ENCODE measurements around the gene CDH23. TPM values are rescaled to one million over a fixed set of nuclear protein-coding genes. Genes with fewer than 3 reads are reported as not detected.
A peak's percentile ranks its signal among the peaks of the same experiment; 100 is the strongest.

Gene CDH23
- total and polyA plus RNA-seq, 9 of the 15 experiments (the other 6 are each of a cell fraction or from before 2014, with no cell fraction given) = 0.18 to 1.2 (median 0.47) TPM

DNA sequence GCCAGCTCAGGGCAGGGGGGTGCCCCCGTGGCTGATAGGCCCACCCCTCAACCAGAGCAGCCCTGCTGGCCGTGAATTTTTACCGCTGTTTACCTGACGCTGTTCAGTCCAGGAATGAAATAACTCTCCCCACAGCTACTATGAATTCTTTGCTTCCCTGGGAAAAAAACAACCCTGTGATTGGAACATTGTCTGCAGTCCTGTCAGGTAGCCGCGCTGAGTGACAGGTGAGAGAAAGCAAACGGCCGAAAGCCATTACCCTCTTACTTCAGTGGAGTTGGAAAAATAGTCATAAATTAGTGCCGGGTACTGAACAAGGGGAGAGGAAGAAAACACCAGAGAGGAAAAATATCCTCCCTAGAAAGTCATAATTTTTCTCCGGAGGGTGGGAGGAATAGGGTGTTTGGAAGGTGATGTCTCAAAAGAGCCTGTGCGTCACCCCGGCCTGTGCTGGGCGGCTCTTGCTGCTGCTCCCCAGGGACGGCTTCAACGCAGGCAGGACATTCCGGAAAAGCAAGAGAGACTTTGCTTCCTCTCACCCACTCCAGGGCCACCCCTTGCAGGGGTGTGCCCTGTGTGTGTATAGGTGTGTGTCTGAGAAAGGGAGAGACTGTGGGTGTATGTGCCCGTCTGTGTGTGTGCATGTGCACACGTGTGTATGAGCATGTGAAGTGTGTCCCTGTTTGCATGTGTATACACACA lies 69.0 kb downstream of the CDH23 start:
- ChIA-PET CTCF (ENCODE audit: low intra/inter-chr PET ratio) (no interaction called here), POLR2A (no interaction called here)
- intact Hi-C loops (cut with micrococcal nuclease) = no loop called here
- Histone ChIP-seq H3K4me2 (ENCODE audit: insufficient read depth, low read length) (no peak overlapping the region), H3K79me2 (ENCODE audit: control insufficient read depth, insufficient read depth, low read length) (no peaks in the 10 kb centered on the region), H3K27me3 (ENCODE audit: control insufficient read depth in 2 of 2, insufficient read depth in 2 of 2, low read length in 2 of 2) (peaks cover 51 to 75% of the 10 kb centered on the region in 2 experiments), H3K9me1 (ENCODE audit: control insufficient read depth, insufficient read depth, low read length) (no peaks in the 10 kb centered on the region), H3K4me3 (no peak overlapping the region), H4K20me1 (replicated peaks; ENCODE audit: control insufficient read depth, insufficient read depth, low read length) (peaks cover 7% of the 10 kb centered on the region), H3K9ac (ENCODE audit: insufficient read depth in 1 of 2, low read depth in 2 of 2, low read length in 2 of 2) (0 out of 4 replicates have a peak overlapping the region, but pooled peaks of 1 of the 2 experiments have one; percentile 46), H3K27ac (ENCODE audit: extremely low read depth, low read depth, low read length) (no peak overlapping the region; the same call in 2 of the 3 replicates), H3K9me3 (replicated peaks; ENCODE audit: control insufficient read depth, insufficient read depth, low read depth, low read length) (no peaks in the 10 kb centered on the region), H3K36me3 (ENCODE audit: control insufficient read depth, insufficient read depth, low read length) (no peaks in the 10 kb centered on the region), H2AFZ (ENCODE audit: low read depth, low read length) (no peak overlapping the region), H3K4me1 (replicated peaks in 1 of 2; ENCODE audit: control insufficient read depth in 2 of 2, insufficient read depth in 2 of 2, low read length in 2 of 2) (peaks cover 0 to 7% of the 10 kb centered on the region in 2 experiments; a peak in 2 of 5 replicates)
- ATAC-seq (no peak; the same call in 1 of the 3 replicates), FAIRE-seq (no peak), DNase-seq (ENCODE audit: extremely low read depth in 1 of 4, low spot score in 3 of 4) (no peak)
- 6% methylated on average over 18 of the region's 18 CpGs for WGBS (ENCODE audit: insufficient coverage, low coverage, missing lambda C conversion rate)
- no TSS peak for BruUV-seq (replicated peaks)
- no peak for TF ChIP-seq CBFB (CRISPR knock-in tag; IDR thresholded peaks at IDR 0.05)
- TF ChIP-seq, protein P1, sequence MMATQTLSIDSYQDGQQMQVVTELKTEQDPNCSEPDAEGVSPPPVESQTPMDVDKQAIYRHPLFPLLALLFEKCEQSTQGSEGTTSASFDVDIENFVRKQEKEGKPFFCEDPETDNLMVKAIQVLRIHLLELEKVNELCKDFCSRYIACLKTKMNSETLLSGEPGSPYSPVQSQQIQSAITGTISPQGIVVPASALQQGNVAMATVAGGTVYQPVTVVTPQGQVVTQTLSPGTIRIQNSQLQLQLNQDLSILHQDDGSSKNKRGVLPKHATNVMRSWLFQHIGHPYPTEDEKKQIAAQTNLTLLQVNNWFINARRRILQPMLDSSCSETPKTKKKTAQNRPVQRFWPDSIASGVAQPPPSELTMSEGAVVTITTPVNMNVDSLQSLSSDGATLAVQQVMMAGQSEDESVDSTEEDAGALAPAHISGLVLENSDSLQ (IDR thresholded peaks at IDR 0.05) = peak; percentile 41
- in situ Hi-C loops (cut with MboI) = no loop called here

DNA sequence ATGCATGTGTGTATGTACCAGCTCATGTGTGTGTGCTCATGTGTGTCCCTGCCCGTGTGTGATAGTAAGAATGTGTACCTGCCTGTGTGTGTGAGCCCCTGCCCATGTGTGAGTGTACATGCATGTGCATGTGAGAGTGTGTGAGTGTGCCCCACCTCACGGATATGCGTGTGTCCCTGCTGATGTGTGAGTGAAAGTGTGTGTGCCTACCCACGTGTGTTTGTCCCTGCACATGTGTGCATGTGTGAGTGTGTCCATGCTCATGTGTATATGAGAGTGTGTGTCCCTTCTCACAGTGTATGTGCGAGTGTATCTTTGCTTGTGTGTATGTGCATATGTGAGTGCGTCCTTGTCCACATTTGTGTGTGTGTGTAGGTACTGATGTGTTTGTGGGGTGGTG lies 69.6 kb downstream of the CDH23 start:
- H3K9me1 ChIP-seq (ENCODE audit: control insufficient read depth, insufficient read depth, low read length) = no peaks in the 10 kb centered on the region
- H3K27me3 ChIP-seq (ENCODE audit: control insufficient read depth in 2 of 2, insufficient read depth in 2 of 2, low read length in 2 of 2) = peaks cover 45 to 73% of the 10 kb centered on the region in 2 experiments
- no peak for ATAC-seq
- no peak overlapping the region for H2AFZ ChIP-seq (ENCODE audit: low read depth, low read length)
- ChIA-PET CTCF (ENCODE audit: low intra/inter-chr PET ratio) (no interaction called here), POLR2A (interaction anchor here (1.1 kb wide), 1 partner anchor 9 kb away, joined by 3 read pairs; no protein-coding TSS in a partner anchor)
- peaks cover 0 to 7% of the 10 kb centered on the region in 2 experiments; a peak in 2 of 5 replicates for H3K4me1 ChIP-seq (replicated peaks in 1 of 2; ENCODE audit: control insufficient read depth in 2 of 2, insufficient read depth in 2 of 2, low read length in 2 of 2)
- no TSS peak for BruUV-seq (replicated peaks)
- no peak overlapping the region; the same call in 2 of the 3 replicates for H3K27ac ChIP-seq (ENCODE audit: extremely low read depth, low read depth, low read length)
- no peaks in the 10 kb centered on the region for H3K36me3 ChIP-seq (ENCODE audit: control insufficient read depth, insufficient read depth, low read length)
- H3K79me2 ChIP-seq (ENCODE audit: control insufficient read depth, insufficient read depth, low read length) = no peaks in the 10 kb centered on the region
- peak; percentile 42 for FAIRE-seq
- in situ Hi-C loops (cut with MboI) = no loop called here
- no peak overlapping the region for H3K4me3 ChIP-seq
- H3K4me2 ChIP-seq (ENCODE audit: insufficient read depth, low read length) = no peak overlapping the region
- no peak for DNase-seq (ENCODE audit: extremely low read depth in 1 of 4, low spot score in 3 of 4)
- peaks cover 6% of the 10 kb centered on the region; the same call in 1 of the 2 replicates for H4K20me1 ChIP-seq (replicated peaks; ENCODE audit: control insufficient read depth, insufficient read depth, low read length)
- H3K9ac ChIP-seq (ENCODE audit: insufficient read depth in 1 of 2, low read depth in 2 of 2, low read length in 2 of 2) = no peak overlapping the region
- intact Hi-C loops (cut with micrococcal nuclease) = no loop called here
- WGBS (ENCODE audit: insufficient coverage, low coverage, missing lambda C conversion rate) = 1% methylated on average over 6 of the region's 6 CpGs
- H3K9me3 ChIP-seq (replicated peaks; ENCODE audit: control insufficient read depth, insufficient read depth, low read depth, low read length) = no peaks in the 10 kb centered on the region
- TF ChIP-seq, protein P2, sequence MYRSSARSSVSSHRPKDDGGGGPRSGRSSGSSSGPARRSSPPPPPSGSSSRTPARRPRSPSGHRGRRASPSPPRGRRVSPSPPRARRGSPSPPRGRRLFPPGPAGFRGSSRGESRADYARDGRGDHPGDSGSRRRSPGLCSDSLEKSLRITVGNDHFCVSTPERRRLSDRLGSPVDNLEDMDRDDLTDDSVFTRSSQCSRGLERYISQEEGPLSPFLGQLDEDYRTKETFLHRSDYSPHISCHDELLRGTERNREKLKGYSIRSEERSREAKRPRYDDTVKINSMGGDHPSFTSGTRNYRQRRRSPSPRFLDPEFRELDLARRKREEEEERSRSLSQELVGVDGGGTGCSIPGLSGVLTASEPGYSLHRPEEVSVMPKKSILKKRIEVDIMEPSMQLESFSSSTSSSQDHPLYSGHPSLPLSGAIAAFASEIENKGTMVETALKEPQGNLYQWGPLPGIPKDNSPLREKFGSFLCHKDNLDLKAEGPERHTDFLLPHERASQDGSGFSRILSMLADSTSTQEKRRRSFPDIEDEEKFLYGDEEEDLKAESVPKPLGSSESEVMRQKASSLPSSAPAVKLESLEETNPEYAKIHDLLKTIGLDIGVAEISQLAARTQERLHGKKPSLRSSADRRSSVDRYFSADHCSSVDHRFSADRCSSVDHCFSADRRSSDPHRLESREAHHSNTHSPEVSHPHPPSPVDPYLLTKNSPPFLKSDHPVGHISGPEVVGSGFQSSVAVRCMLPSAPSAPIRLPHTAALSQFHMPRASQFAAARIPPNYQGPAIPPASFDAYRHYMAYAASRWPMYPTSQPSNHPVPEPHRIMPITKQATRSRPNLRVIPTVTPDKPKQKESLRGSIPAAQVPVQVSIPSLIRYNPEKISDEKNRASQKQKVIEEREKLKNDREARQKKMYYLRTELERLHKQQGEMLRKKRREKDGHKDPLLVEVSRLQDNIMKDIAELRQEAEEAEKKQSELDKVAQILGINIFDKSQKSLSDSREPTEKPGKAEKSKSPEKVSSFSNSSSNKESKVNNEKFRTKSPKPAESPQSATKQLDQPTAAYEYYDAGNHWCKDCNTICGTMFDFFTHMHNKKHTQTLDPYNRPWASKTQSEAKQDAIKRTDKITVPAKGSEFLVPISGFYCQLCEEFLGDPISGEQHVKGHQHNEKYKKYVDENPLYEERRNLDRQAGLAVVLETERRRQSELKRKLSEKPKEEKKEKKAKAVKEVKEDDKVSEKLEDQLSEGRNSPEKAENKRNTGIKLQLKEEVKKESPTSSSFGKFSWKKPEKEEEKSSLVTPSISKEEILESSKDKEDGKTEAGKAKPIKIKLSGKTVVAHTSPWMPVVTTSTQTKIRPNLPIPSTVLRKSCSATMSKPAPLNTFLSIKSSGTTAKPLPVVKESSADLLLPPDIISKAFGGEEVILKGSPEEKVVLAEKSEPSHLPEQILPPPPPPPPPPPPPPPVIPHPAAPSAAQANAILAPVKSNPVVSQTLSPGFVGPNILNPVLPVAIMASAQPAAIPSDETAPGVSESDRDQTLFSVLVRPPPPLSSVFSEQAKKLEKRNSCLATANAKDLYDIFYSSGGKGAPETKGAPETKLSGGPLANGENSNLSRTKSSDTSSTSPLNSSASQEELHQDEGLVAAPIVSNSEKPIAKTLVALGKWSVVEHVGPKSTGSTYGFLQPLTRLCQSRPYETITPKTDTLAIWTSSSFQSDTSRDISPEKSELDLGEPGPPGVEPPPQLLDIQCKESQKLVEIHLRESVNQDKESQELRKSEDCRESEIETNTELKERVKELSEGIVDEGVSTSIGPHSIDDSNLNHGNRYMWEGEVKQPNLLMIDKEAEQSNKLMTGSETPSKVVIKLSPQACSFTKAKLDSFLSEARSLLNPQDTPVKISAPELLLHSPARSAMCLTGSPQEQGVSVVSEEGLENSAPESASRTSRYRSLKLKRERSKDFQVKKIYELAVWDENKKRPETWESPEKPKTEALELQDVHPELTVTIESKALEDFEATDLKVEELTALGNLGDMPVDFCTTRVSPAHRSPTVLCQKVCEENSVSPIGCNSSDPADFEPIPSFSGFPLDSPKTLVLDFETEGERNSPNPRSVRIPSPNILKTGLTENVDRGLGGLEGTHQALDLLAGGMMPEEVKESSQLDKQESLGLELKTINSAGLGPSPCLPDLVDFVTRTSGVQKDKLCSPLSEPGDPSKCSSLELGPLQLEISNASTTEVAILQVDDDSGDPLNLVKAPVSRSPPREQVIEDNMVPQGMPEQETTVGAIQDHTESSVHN (IDR thresholded peaks at IDR 0.05; ENCODE audit: borderline replicate concordance in 1 of 2, low read depth in 1 of 2) = no peak
- TF ChIP-seq ZNF282 (CRISPR knock-in tag; IDR thresholded peaks at IDR 0.05) (0 out of 2 replicates have a peak, but pooled peaks have one; percentile 74), ZNF354B (CRISPR knock-in tag; IDR thresholded peaks at IDR 0.05) (no peak)
